ENCODE data around the gene PLET1.

- TF ChIP-seq CTCF (IDR thresholded peaks at IDR 0.05; ENCODE audit: low read length) (no peak), EZH2phosphoT487 (IDR thresholded peaks at IDR 0.05; ENCODE audit: low read length) (no peak)
Measured at GRCh38 chr11:112277941-112278340, 17.3 kb upstream of the PLET1 start.

Measured in MM.1S (cell line).